Measurements from ENCODE around the gene NOP56.

DNA sequence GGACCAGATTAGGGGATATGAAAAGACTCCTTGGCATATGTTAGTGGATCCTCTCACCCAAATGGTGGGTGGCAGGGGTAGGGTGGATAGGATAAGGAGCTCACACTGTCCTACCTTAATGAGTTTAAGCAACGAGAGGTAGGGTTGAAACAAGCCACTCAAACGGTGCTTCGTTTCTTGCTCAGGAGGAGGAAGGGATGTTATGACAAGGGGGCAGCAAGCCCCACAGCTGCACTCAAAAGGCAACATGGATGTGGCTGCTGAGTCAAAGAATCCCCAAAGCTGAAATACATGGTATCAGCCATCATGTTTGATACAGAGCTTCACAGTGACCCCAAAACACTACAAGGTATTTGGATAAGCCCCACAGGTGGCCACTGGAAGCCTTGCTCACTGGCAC lies 20.0 kb downstream of the NOP56 start:
- TF ChIP-seq, protein P1, sequence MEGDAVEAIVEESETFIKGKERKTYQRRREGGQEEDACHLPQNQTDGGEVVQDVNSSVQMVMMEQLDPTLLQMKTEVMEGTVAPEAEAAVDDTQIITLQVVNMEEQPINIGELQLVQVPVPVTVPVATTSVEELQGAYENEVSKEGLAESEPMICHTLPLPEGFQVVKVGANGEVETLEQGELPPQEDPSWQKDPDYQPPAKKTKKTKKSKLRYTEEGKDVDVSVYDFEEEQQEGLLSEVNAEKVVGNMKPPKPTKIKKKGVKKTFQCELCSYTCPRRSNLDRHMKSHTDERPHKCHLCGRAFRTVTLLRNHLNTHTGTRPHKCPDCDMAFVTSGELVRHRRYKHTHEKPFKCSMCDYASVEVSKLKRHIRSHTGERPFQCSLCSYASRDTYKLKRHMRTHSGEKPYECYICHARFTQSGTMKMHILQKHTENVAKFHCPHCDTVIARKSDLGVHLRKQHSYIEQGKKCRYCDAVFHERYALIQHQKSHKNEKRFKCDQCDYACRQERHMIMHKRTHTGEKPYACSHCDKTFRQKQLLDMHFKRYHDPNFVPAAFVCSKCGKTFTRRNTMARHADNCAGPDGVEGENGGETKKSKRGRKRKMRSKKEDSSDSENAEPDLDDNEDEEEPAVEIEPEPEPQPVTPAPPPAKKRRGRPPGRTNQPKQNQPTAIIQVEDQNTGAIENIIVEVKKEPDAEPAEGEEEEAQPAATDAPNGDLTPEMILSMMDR (IDR thresholded peaks at IDR 0.05) = no peak
- TF ChIP-seq POLR2A (IDR thresholded peaks at IDR 0.05) = no peak

Measured in right lobe of liver (tissue), 4 donors.